HG03432 (cell line): ENCODE data around the gene PHOX2B.
"Not testable (repeated sequence)": the region's sequence is repeated elsewhere in the genome, so short reads cannot be mapped to it uniquely, and the experiment has no call there.

Experiments used
- ATAC-seq: cut with Tn5 transposase; IDR thresholded peaks from one replicate; pipeline ENCODE4 v1.9.1; 2021; ENCODE audit warnings: mild to moderate bottlenecking, moderate library complexity; ENCODE audit not compliant: unreplicated experiment

PHOX2B gene

GRCh38 chr4:41749631-41750039 is 1.1 kb upstream of the PHOX2B start:
- no peak for ATAC-seq

DNA sequence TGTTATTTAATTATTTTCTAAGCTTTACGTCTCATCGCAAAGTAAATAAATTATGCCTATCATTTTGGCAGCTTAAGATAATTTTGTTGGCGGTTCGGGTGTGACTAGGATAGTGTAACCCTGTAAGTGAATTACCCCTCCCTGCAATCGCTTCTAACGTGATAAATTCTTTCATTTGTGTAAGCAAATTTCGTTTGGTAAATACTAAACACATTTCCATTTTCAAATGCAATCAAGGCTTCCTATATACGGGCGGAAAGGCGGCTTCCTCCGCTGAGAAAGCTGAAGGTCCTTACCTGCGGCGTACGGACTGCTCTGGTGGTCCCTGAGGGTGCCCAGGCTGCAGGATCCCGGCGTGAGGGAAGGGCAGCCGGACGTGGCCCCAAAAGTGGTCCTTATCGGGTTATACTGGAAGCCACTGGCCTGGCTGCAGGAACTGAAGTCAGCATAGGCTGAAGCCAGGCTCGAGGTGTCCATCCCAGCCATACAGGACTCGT is 403 bp downstream of the PHOX2B start:
- no peak for ATAC-seq

DNA sequence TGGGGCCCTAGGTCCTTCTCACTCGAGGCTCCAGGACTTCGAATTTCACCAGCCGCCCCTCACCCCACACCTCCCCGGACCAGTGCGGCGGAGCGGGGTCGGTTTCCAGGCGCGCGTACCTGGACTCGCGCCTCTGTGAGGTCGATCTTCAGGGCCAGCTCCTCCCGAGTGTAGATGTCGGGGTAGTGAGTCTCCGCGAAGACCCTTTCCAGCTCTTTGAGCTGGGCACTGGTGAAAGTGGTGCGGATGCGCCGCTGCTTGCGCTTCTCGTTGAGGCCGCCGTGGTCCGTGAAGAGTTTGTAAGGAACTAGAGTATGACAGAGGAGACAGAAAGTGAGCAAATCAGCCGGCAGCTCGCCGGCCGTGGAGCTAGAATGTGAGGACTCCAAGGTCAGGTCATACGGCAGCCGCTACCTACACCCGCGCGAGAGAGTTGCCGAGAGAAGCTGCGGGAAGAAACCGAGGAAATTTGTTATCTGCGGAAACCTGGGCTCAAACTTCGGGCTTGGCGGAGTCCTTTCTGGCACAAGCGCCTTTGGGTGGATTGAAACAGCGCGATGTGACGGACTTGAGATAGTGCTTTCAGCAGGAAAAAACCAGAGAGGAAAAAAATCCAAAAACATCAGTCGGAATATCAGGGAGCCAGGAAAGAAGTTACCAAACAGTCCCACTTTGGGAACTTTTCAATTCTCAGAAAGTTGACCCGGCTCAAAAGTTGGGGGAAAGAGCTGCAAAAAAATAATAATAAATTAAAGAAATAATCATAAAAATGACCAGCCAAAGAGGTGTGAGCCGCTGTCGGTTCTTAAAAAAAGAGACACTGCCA is 1.1 kb downstream of the PHOX2B start:
- no peak for ATAC-seq

DNA sequence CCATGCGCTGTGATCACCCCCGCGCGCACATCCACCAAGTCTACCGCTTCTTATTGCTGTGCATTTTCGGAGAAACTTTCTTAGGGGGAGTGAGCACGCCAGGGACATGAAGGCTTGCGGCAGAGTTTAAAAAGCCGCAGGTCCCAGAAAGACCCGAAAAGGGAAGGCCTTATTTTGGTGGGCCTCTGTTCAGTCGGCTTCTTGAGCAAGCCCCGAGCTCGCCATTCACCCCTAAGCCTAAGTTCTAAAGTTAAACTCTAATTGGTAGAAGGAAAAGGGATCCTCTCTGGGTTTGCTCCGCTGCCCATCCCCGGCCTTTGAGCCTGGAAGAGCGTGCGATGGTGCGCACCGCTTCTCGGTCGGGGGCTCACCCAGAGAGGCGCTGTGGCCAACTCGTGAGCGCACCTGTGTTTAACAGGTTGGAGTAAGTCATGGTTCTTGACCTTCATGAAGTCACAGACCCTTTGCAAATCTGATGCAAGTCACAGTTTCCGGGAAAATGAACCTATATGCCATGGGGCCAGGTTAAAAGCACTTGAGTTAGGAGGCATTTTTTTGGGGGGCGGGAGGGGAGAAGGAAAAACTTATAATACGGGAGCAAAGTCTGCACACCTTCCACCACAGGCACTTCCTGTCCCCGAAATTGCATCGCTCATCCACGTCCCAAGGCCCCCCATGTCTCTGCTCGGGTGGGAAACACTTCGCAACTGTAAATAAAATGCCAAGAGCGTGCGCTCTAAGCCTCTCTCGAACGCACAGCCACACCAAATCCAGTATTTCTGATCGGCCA is 1.9 kb downstream of the PHOX2B start:
- ATAC-seq = no peak

GRCh38 chr4:41746025-41746439 is 2.5 kb downstream of the PHOX2B start:
- ATAC-seq = no peak

GRCh38 chr4:41745292-41746024 is 3.1 kb downstream of the PHOX2B start:
- no peak for ATAC-seq

DNA sequence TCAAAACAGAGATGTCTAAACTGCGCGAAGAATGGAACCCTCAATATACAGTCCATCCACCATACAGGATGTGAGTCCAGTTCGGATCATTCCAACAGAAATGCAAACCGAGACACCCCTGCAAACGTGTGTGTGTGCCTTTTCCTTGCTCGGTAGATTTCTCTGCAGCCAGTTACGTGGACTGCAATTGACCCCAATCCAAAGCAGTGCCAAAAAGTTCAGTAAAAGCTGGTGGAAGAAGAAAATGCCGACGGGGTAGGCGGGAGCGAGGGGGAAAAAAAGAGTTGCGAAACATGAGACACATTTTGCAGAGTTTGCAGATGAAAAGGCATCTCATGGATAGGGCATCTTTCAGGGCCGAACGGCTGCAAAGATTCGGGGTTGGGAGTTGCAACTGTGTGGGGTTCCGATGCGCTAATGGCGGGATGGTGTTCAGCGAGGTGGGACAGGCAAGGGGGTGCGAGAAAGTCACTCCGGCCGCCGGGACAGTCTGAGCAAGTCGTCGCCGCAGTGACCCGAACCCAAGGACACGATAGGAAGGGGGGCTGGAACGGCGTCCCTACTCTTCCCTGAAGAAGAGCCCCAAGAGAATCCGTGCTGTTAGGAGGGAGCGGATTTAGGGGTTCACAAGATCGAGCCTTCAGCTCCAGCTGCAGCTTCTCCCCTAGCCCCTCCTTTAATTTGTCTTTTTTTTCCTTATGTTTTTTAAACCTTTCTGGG is 3.8 kb downstream of the PHOX2B start:
- ATAC-seq = no peak

- ATAC-seq = no peak
Measured at GRCh38 chr4:41741354-41741753, 7.2 kb downstream of the PHOX2B start.

- not testable (repeated sequence) for ATAC-seq
Measured at GRCh38 chr4:41737491-41737890, 11.0 kb downstream of the PHOX2B start.

DNA sequence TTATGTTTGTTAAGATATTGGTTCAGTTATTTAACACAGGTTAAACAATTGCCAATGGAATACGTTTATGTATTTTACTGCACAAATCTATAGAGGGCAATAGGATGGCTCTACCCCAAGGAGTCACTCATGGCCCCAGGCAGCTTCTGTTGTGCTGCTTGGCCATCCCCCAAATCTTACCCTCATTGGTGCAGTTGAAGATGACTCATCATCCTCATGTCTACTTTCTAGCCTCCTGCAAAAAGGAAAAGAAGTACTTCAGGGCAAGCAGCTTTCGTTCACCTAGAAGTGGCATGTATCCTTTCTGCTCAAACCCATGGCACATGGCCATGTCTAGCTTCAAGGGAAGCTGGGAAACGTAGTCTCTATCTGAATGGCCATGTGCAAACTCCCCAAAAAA is 14.2 kb downstream of the PHOX2B start:
- ATAC-seq = no peak

DNA sequence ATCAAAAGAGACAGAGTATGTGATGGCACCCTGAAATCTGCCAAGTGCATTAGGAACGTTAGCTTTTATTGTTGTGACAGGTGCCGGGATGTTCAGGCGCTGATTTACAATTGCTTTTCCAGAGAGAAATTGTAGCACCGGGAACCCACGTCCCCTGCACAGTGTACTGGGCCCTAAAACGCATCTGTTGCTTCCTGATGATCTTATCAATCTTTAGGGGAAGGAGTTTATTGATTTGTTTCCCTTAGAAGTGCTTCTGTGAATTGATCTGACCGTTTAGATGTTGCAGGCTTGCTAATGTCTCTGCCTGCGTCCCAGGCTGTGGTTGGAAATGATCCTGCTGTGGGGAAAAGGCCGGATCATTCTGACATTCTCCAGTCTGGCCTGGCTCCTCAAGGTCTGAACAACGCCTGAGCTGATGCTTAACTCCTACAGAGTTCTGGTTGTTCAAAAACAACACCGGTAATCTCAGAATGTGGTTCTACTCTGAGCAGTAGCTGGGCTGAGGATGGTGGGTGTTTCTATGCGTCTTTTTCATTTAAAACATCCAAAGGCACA is 16.9 kb downstream of the PHOX2B start:
- no peak for ATAC-seq

GRCh38 chr4:41728573-41728913 is 20.0 kb downstream of the PHOX2B start:
- ATAC-seq = no peak

DNA sequence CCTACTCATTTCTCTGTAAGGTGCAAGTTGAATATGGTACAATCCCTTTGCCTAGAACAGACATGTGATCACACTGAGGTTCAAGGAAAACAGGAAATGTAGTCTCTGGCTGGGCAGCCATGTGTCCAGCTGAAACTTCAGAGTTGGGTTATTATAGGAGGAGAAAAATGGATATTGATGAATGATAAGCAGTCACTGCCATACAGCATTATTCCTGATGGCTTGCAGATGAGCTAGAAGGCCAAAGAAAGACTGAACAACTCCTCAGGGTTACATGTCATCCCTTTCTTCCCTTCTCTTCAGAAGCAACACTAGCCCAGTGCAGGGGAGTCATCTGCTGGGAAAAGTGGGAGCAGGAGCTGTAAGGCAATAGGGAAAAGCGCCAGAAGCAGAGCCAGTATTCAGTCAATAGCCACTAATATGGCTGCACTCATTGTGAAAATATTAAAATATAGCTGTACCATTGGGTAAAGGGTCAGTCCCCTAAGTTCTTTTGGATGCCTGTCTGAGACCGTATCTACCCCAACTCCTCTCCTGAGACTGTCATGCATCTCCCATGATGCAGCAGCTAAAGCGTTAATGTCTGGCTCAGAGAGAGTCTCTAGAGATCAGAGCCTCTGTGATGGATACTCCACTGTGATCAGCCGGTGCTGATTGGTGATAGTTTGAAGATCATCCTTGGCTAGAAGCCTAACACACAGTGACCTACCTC is 20.5 kb downstream of the PHOX2B start:
- ATAC-seq = no peak

- ATAC-seq = no peak
Measured at GRCh38 chr4:41725254-41725653, 23.3 kb downstream of the PHOX2B start.

GRCh38 chr4:41723286-41723685 is 25.2 kb downstream of the PHOX2B start:
- no peak for ATAC-seq

DNA sequence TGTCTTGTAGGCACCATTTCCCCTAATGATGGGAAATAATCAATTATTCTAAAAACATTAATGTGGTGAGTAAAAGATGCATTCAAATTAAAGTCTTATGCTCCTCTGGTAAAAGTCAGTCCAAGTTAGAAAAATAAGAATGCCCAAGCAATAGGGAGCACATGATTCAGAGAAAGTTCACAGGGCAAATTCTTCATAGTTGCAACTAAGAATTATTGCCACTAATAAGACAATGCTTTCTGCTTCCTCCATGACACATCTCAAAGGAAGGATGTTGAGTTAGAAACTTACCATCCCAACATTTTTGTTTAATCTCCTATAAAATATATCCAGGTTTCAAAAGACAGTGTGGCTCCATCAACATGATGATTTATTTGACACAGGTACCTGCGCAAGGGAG is 26.3 kb downstream of the PHOX2B start:
- no peak for ATAC-seq

- no peak for ATAC-seq
Measured at GRCh38 chr4:41719417-41719816, 29.1 kb downstream of the PHOX2B start.

DNA sequence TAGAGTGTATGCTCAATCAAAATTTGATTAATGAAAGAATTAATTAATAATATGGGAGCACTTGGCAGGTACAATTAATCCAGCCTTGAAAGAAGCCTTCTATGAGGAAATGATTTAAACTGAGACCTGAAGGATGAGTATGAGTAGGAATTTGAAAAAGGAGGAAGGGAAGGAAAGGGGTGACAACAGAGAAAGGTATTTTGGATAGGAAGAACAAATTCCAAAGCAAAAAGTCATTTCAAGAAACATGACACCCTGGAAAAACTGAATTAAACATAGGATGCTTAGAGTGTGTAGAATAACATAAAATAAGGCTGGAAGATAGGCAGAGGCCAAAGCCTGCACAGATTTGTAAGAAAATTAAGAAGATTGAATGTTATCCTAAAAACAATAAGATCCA is 29.6 kb downstream of the PHOX2B start:
- ATAC-seq = no peak

DNA sequence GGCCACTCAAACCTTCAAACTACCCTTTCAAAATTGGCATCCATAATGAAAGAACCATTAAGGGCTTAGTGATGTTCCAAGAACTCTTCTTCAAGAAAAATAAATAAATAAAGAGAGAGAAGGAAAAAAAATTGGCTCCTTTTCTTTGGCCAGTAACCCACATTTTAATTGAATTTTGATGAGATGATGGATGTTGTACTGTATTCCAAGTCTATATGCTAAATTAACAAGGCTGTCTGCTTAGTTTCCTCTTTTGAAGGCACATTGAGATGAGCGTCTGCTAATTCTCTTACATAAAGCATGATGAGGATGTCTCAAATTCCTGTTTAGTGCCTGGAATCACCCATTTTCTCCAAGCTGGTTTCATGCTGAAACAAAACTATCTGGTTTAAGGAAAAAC is 33.4 kb downstream of the PHOX2B start:
- no peak for ATAC-seq
